ENCODE data around the gene MAPRE2.

GRCh38 chr18:35127201-35127600 is 86.0 kb downstream of the MAPRE2 start:
- TF ChIP-seq GATA3 (IDR thresholded peaks at IDR 0.05; ENCODE audit: low read depth, low read length): no peak
- TF ChIP-seq GATA2 (IDR thresholded peaks at IDR 0.05; ENCODE audit: low read depth, low read length): no peak
